MM.1S (cell line): ENCODE results near the gene CUL2.

Experiments used
- DNase-seq: peaks from one replicate; pipeline ENCODE4 v3.0.0-alpha.2; 2015
- H2AFZ ChIP-seq: fragments of 300-600 bp; sonication (generic); 2 replicates; pipeline ENCODE4 v1.6.0; 2016; ENCODE audit warnings: antibody characterized with exemption, low read length
- H3F3A ChIP-seq: fragments of 300-600 bp; sonication (generic); 2 replicates; pipeline ENCODE4 v1.6.1; 2016; ENCODE audit warnings: mild to moderate bottlenecking, antibody characterized with exemption, low read length, moderate library complexity, mixed read lengths; ENCODE audit not compliant: insufficient read depth
- H3K27ac ChIP-seq: fragments of 300-600 bp; sonication (generic); 2 replicates; pipeline ENCODE4 v1.5.1; 2016; ENCODE audit warnings: mild to moderate bottlenecking, low read length
- H3K27me3 ChIP-seq: fragments of 300-600 bp; sonication (generic); replicated peaks from 2 replicates; pipeline ENCODE4 v1.6.0; 2016; ENCODE audit warnings: low read length; ENCODE audit not compliant: insufficient read depth
- H3K36me3 ChIP-seq: fragments of 300-600 bp; sonication (generic); replicated peaks from 2 replicates; pipeline ENCODE4 v1.6.1; 2016; ENCODE audit warnings: mild to moderate bottlenecking, low read length, mixed read lengths; ENCODE audit not compliant: insufficient read depth
- H3K4me1 ChIP-seq: fragments of 300-600 bp; sonication (generic); 2 replicates; pipeline ENCODE4 v1.6.1; 2016; ENCODE audit warnings: low read length, mixed read lengths
- H3K4me2 ChIP-seq: fragments of 300-600 bp; sonication (generic); 2 replicates; pipeline ENCODE4 v1.6.0; 2016; ENCODE audit warnings: low read depth, low read length
- H3K4me3 ChIP-seq: fragments of 300-600 bp; sonication (generic); 2 replicates; pipeline ENCODE4 v1.5.1; 2016; ENCODE audit warnings: low read length, mixed read lengths
- H3K79me2 ChIP-seq: fragments of 300-600 bp; sonication (generic); 2 replicates; pipeline ENCODE4 v1.6.1; 2016; ENCODE audit warnings: mixed run types, low read length, mixed read lengths
- H3K9ac ChIP-seq: fragments of 300-600 bp; sonication (generic); 2 replicates; pipeline ENCODE4 v1.6.1; 2016; ENCODE audit warnings: low read length, mixed read lengths
- H3K9me2 ChIP-seq: fragments of 300-600 bp; sonication (generic); replicated peaks from 2 replicates; pipeline ENCODE4 v1.6.1; 2016; ENCODE audit warnings: mild to moderate bottlenecking, low read length, mixed read lengths; ENCODE audit not compliant: insufficient read depth
- H3K9me3 ChIP-seq: fragments of 300-600 bp; sonication (generic); replicated peaks from 2 replicates; pipeline ENCODE4 v1.6.1; 2016; ENCODE audit warnings: mild to moderate bottlenecking, low read length, mixed read lengths; ENCODE audit not compliant: insufficient read depth
- H4K20me1 ChIP-seq: fragments of 300-600 bp; sonication (generic); 2 replicates; pipeline ENCODE4 v1.6.1; 2016; ENCODE audit warnings: mild to moderate bottlenecking, low read length, moderate library complexity, mixed read lengths; ENCODE audit not compliant: insufficient read depth
- CTCF ChIP-seq: fragments of 300-600 bp; sonication (generic); IDR thresholded peaks from 2 replicates; pipeline ENCODE4 v1.5.1; 2016; ENCODE audit warnings: antibody characterized with exemption, low read length, mixed read lengths
- EZH2 ChIP-seq: fragments of 300-600 bp; sonication (generic); optimal IDR thresholded peaks from 2 replicates; pipeline ENCODE3; 2017; ENCODE audit warnings: low read depth, mild to moderate bottlenecking, antibody characterized with exemption, low read length, mixed read lengths
- EZH2phosphoT487 ChIP-seq: fragments of 300-600 bp; sonication (generic); IDR thresholded peaks from 2 replicates; pipeline ENCODE4 v1.6.1; 2018; ENCODE audit warnings: antibody characterized with exemption, low read length

CUL2 gene

GRCh38 chr10:35090162-35090954, at the start of gene CUL2:
TSS of gene CUL2 (minus strand) at chr10:35090341. CDS start at chr10:35071317, 19,024 bp downstream.
- no peaks in the 10 kb centered on the region for H3K36me3 ChIP-seq
- H3K4me3 ChIP-seq: peak within 1 kb of the TSS; percentile 83
- peak within 1 kb of the TSS; percentile 99 for H2AFZ ChIP-seq
- peaks cover 34% of the 10 kb centered on the region for H3K4me1 ChIP-seq
- no peaks in the 10 kb centered on the region for H4K20me1 ChIP-seq
- peaks cover 50% of the 10 kb centered on the region for H3K79me2 ChIP-seq
- H3K9ac ChIP-seq: peak within 1 kb of the TSS; percentile 97
- H3K27ac ChIP-seq: peak within 1 kb of the TSS; percentile 87; the same call in 1 of the 2 replicates
- H3K4me2 ChIP-seq: peak within 1 kb of the TSS; percentile 90
- no peaks in the 10 kb centered on the region for H3K9me3 ChIP-seq
- DNase-seq: peak; percentile 89
- H3F3A ChIP-seq: 0 out of 2 replicates have a peak, but pooled peaks cover 3% of the 10 kb centered on the region
- H3K27me3 ChIP-seq: no peaks in the 10 kb centered on the region
- H3K9me2 ChIP-seq: no peaks in the 10 kb centered on the region
- TF ChIP-seq EZH2phosphoT487 (no peak), EZH2 (no peak), CTCF (no peak)

GRCh38 chr10:35136263-35136815, 46.2 kb upstream of the CUL2 start:
- H3K27ac ChIP-seq: no peak overlapping the region
- H3F3A ChIP-seq: no peaks in the 10 kb centered on the region; the same call in 1 of the 2 replicates
- H2AFZ ChIP-seq: no peak overlapping the region
- no peaks in the 10 kb centered on the region for H3K27me3 ChIP-seq
- H3K9ac ChIP-seq: no peak overlapping the region
- H4K20me1 ChIP-seq: no peaks in the 10 kb centered on the region
- DNase-seq: no peak
- H3K36me3 ChIP-seq: no peaks in the 10 kb centered on the region
- no peak overlapping the region for H3K4me2 ChIP-seq
- H3K9me2 ChIP-seq: no peaks in the 10 kb centered on the region
- H3K9me3 ChIP-seq: no peaks in the 10 kb centered on the region
- TF ChIP-seq EZH2phosphoT487: no peak
- no peak for TF ChIP-seq CTCF
- no peak for TF ChIP-seq EZH2
- peaks cover 8% of the 10 kb centered on the region for H3K79me2 ChIP-seq
- peaks cover 12% of the 10 kb centered on the region for H3K4me1 ChIP-seq
- no peak overlapping the region for H3K4me3 ChIP-seq

- H4K20me1 ChIP-seq: no peaks in the 10 kb centered on the region
- H3K27me3 ChIP-seq: no peaks in the 10 kb centered on the region
- H3K9me3 ChIP-seq: no peaks in the 10 kb centered on the region
- peaks cover 3% of the 10 kb centered on the region for H3F3A ChIP-seq
- H3K79me2 ChIP-seq: peaks cover 9% of the 10 kb centered on the region
- no peak overlapping the region for H3K4me3 ChIP-seq
- peaks cover 14% of the 10 kb centered on the region for H3K4me1 ChIP-seq
- DNase-seq: no peak
- no peak overlapping the region for H3K27ac ChIP-seq
- no peak overlapping the region for H2AFZ ChIP-seq
- no peak overlapping the region for H3K4me2 ChIP-seq
- H3K9ac ChIP-seq: no peak overlapping the region
- no peaks in the 10 kb centered on the region for H3K36me3 ChIP-seq
- no peaks in the 10 kb centered on the region for H3K9me2 ChIP-seq
- no peak for TF ChIP-seq EZH2
Observed at GRCh38 chr10:35135861-35136260, 45.7 kb upstream of the CUL2 start.

GRCh38 chr10:35133586-35133985, 43.4 kb upstream of the CUL2 start:
- no peak for DNase-seq
- H4K20me1 ChIP-seq: no peaks in the 10 kb centered on the region
- no peak overlapping the region for H2AFZ ChIP-seq
- no peak overlapping the region for H3K4me2 ChIP-seq
- H3K4me1 ChIP-seq: peaks cover 14% of the 10 kb centered on the region
- H3K9me2 ChIP-seq: no peaks in the 10 kb centered on the region
- H3F3A ChIP-seq: peaks cover 4% of the 10 kb centered on the region
- no peak overlapping the region for H3K4me3 ChIP-seq
- no peaks in the 10 kb centered on the region for H3K36me3 ChIP-seq
- TF ChIP-seq EZH2 (no peak), CTCF (no peak), EZH2phosphoT487 (no peak)
- H3K79me2 ChIP-seq: peaks cover 9% of the 10 kb centered on the region
- no peaks in the 10 kb centered on the region for H3K9me3 ChIP-seq
- H3K27ac ChIP-seq: no peak overlapping the region
- H3K27me3 ChIP-seq: no peaks in the 10 kb centered on the region
- no peak overlapping the region for H3K9ac ChIP-seq
